Upper lobe of left lung (tissue), 4 donors: ENCODE results near the gene NDUFV2.
"Not testable (repeated sequence)": the region's sequence is repeated elsewhere in the genome, so short reads cannot be mapped to it uniquely, and the experiment has no call there.

Source experiments
- CTCF ChIP-seq, 6 experiments: fragments of 450-650 bp in 4 of 6; fragments of 200-600 bp in 2 of 6; sonication (generic) in 2 of 6; IDR thresholded peaks; one replicate each; pipeline ENCODE4 v1.5.1; 2016 to 2019; ENCODE audit warnings: antibody characterized with exemption in 6 of 6
- POLR2A ChIP-seq, 4 donors: fragments of 450-650 bp; IDR thresholded peaks; one replicate each; pipeline ENCODE4 v1.5.1; 2016 to 2017; ENCODE audit warnings: antibody characterized with exemption in 4 of 4, mild to moderate bottlenecking in 2 of 4
- POLR2AphosphoS5 ChIP-seq, 2 donors: sonication (generic); formaldehyde crosslinking; IDR thresholded peaks; one replicate each; pipeline ENCODE4 v1.5.1; 2017; ENCODE audit warnings: antibody characterized with exemption in 2 of 2

- TF ChIP-seq POLR2A, POLR2AphosphoS5, CTCF (IDR thresholded peaks at IDR 0.05): not testable (repeated sequence)
Observed at GRCh38 chr18:9164149-9164548, 61.6 kb downstream of the NDUFV2 start.
